H9 (cell line): ENCODE results near the gene ST8SIA2. TPM values are rescaled to one million over a fixed set of nuclear protein-coding genes. Genes with fewer than 3 reads are reported as not detected.

Experiments used
- DNase-seq: peaks from one replicate; pipeline ENCODE4 v3.0.0-alpha.2; 2017
- H2AFZ ChIP-seq: one replicate; pipeline ENCODE4 v1.6.1; 2013; ENCODE audit warnings: mild to moderate bottlenecking, low read length, control low read depth, moderate library complexity
- H2AK5ac ChIP-seq: 2 replicates; pipeline ENCODE4 v1.6.1; 2013; ENCODE audit warnings: low read length, control low read depth, mixed read lengths; ENCODE audit not compliant: insufficient read length
- H2BK120ac ChIP-seq: one replicate; pipeline ENCODE4 v1.6.1; 2013; ENCODE audit warnings: low read depth, mild to moderate bottlenecking, low read length, control low read depth, inconsistent platforms; ENCODE audit not compliant: poor library complexity, severe bottlenecking
- H2BK12ac ChIP-seq: 2 replicates; pipeline ENCODE4 v1.6.1; 2013; ENCODE audit warnings: low read length, control low read depth, mixed read lengths, low read depth; ENCODE audit not compliant: insufficient read length
- H2BK15ac ChIP-seq: 2 replicates; pipeline ENCODE4 v1.6.1; 2013; ENCODE audit warnings: low read depth, low read length, control low read depth
- H2BK20ac ChIP-seq: one replicate; pipeline ENCODE4 v1.6.1; 2013; ENCODE audit warnings: low read depth, mild to moderate bottlenecking, low read length, control low read depth, inconsistent platforms; ENCODE audit not compliant: poor library complexity, severe bottlenecking
- H2BK5ac ChIP-seq: 2 replicates; pipeline ENCODE4 v1.6.1; 2013; ENCODE audit warnings: low read length, control low read depth, mixed read lengths; ENCODE audit not compliant: insufficient read length
- H3K14ac ChIP-seq: 2 replicates; pipeline ENCODE4 v1.6.1; 2013; ENCODE audit warnings: low read length, control low read depth; ENCODE audit not compliant: insufficient read depth
- H3K18ac ChIP-seq: 2 replicates; pipeline ENCODE4 v1.6.1; 2013; ENCODE audit warnings: low read depth, mild to moderate bottlenecking, mixed read lengths, low read length, control low read depth; ENCODE audit not compliant: insufficient read length
- H3K23ac ChIP-seq: 2 replicates; pipeline ENCODE4 v1.6.1; 2013; ENCODE audit warnings: low read length, control low read depth, mixed read lengths, low read depth; ENCODE audit not compliant: insufficient read length
- H3K23me2 ChIP-seq: 2 replicates; pipeline ENCODE4 v1.6.1; 2013; ENCODE audit warnings: low read depth, mild to moderate bottlenecking, mixed read lengths, low read length, control low read depth; ENCODE audit not compliant: insufficient read length, poor library complexity, severe bottlenecking
- H3K27ac ChIP-seq: 2 replicates; pipeline ENCODE4 v1.5.1; 2013; ENCODE audit warnings: low read length, control low read depth, mixed read lengths, low read depth; ENCODE audit not compliant: insufficient read length
- H3K27me3 ChIP-seq: 2 replicates; pipeline ENCODE4 v1.6.1; 2013; ENCODE audit warnings: low read length, control low read depth, inconsistent platforms; ENCODE audit not compliant: insufficient read depth
- H3K4ac ChIP-seq: 2 replicates; pipeline ENCODE4 v1.6.1; 2013; ENCODE audit warnings: low read depth, mild to moderate bottlenecking, control low read depth, inconsistent platforms, low read length, moderate library complexity
- H3K4me1 ChIP-seq: 2 replicates; pipeline ENCODE4 v1.6.1; 2013; ENCODE audit warnings: low read length, control low read depth, inconsistent platforms; ENCODE audit not compliant: insufficient read depth
- H3K4me2 ChIP-seq: 2 replicates; pipeline ENCODE4 v1.6.1; 2013; ENCODE audit warnings: low read length, control low read depth, mixed read lengths; ENCODE audit not compliant: insufficient read length, insufficient read depth
- H3K56ac ChIP-seq: 2 replicates; pipeline ENCODE4 v1.6.1; 2013; ENCODE audit warnings: low read depth, mild to moderate bottlenecking, mixed read lengths, low read length, control low read depth; ENCODE audit not compliant: insufficient read length
- H3K79me1 ChIP-seq: 2 replicates; pipeline ENCODE4 v1.6.1; 2013; ENCODE audit warnings: low read depth, mild to moderate bottlenecking, moderate library complexity, low read length, control low read depth, inconsistent platforms; ENCODE audit not compliant: insufficient read depth, poor library complexity, severe bottlenecking
- H3K79me2 ChIP-seq: 2 replicates; pipeline ENCODE4 v1.6.1; 2013; ENCODE audit warnings: low read length, control low read depth, inconsistent platforms; ENCODE audit not compliant: insufficient read depth
- H3K9ac ChIP-seq: 2 replicates; pipeline ENCODE4 v1.6.1; 2013; ENCODE audit warnings: low read length, control low read depth, mixed read lengths; ENCODE audit not compliant: insufficient read length; ENCODE audit errors: extremely low read depth
- H3K9me3 ChIP-seq: one replicate; pipeline ENCODE4 v1.6.1; 2013; ENCODE audit warnings: low read depth, low read length, inconsistent platforms; ENCODE audit not compliant: control insufficient read depth
- H3T11ph ChIP-seq: one replicate; pipeline ENCODE4 v1.6.1; 2013; ENCODE audit warnings: mild to moderate bottlenecking, low read length, control low read depth, inconsistent platforms
- H4K20me1 ChIP-seq: one replicate; pipeline ENCODE4 v1.6.1; 2013; ENCODE audit not compliant: control insufficient read depth, insufficient read length, insufficient read depth
- H4K5ac ChIP-seq: 2 replicates; pipeline ENCODE4 v1.6.1; 2013; ENCODE audit warnings: low read depth, mild to moderate bottlenecking, mixed read lengths, low read length, control low read depth; ENCODE audit not compliant: insufficient read length
- H4K8ac ChIP-seq: replicated peaks from 2 replicates; pipeline ENCODE4 v1.6.1; 2013; ENCODE audit warnings: low read length, control low read depth, mixed read lengths, low read depth; ENCODE audit not compliant: insufficient read length
- H4K91ac ChIP-seq: 2 replicates; pipeline ENCODE4 v1.6.1; 2013; ENCODE audit warnings: low read depth, mild to moderate bottlenecking, moderate library complexity, mixed read lengths, low read length, control low read depth; ENCODE audit not compliant: insufficient read length
- H3K27ac Mint-ChIP-seq, 3 experiments: 2 replicates in 2 of 3; 3 replicates in 1 of 3; pipeline ENCODE4 v1.8.0; 2020 to 2021; ENCODE audit warnings: mixed read lengths in 3 of 3, mild to moderate bottlenecking in 1 of 3, moderate library complexity in 1 of 3
- H3K27me3 Mint-ChIP-seq: 2 replicates; pipeline ENCODE4 v1.8.0; 2021; ENCODE audit warnings: low read depth, mild to moderate bottlenecking, moderate library complexity, mixed read lengths
- H3K36me3 Mint-ChIP-seq, 3 experiments: 2 replicates in 2 of 3; 3 replicates in 1 of 3; pipeline ENCODE4 v1.8.0; 2020 to 2021; ENCODE audit warnings: low read depth in 3 of 3, mixed read lengths in 3 of 3; ENCODE audit not compliant: insufficient read depth in 1 of 3
- H3K4me1 Mint-ChIP-seq, 2 experiments: 2 replicates each; pipeline ENCODE4 v1.8.0; 2020; ENCODE audit warnings: mixed read lengths in 2 of 2
- H3K4me3 Mint-ChIP-seq, 2 experiments: 2 replicates in 1 of 2; 3 replicates in 1 of 2; pipeline ENCODE4 v1.8.0; 2020 to 2021; ENCODE audit warnings: mild to moderate bottlenecking in 2 of 2, mixed read lengths in 2 of 2, moderate library complexity in 1 of 2
- H3K9me3 Mint-ChIP-seq, 2 experiments: 2 replicates in 1 of 2; 3 replicates in 1 of 2; pipeline ENCODE4 v1.8.0; 2020; ENCODE audit warnings: mild to moderate bottlenecking in 2 of 2, mixed read lengths in 2 of 2, moderate library complexity in 1 of 2
- CTCF ChIP-seq: fragments of 200-600 bp; sonication (generic); conservative IDR thresholded peaks from 3 replicates; pipeline ENCODE4 v1.8.0; 2021; ENCODE audit warnings: antibody characterized with exemption, mild to moderate bottlenecking
- WGBS: extraction: QIAGEN DNeasy Blood & Tissue Kit; methylation state at CpG from one replicate; pipeline ENCODE4 v1.1.7; 2013; ENCODE audit warnings: missing lambda C conversion rate, low lambda C conversion rate, mixed read lengths; ENCODE audit not compliant: insufficient read length; ENCODE audit errors: extremely low coverage; 5-methylcytosine and 5-hydroxymethylcytosine counted together
- total RNA-seq: library from RNA; stranded (reverse); gene quantifications from 2 replicates; pipeline ENCODE4 v1.2.1, GENCODE V29; 2021

Gene ST8SIA2
- total RNA-seq, 1 experiment from 2014 or later, result 1.8 TPM

GRCh38 chr15:92400573-92400972 lies 6.9 kb downstream of the ST8SIA2 start:
- Histone ChIP-seq H3K9ac (no peak overlapping the region), H4K91ac (no peak overlapping the region), H3K4me2 (no peak overlapping the region), H2AFZ (no peak overlapping the region), H4K8ac (no peak overlapping the region), H3K4ac (no peak overlapping the region), H3K27me3 (peaks cover 5% of the 10 kb centered on the region; the same call in 1 of the 2 replicates), H2BK15ac (no peak overlapping the region), H3K56ac (no peak overlapping the region), H3K27ac (no peak overlapping the region), H3K14ac (no peak overlapping the region; the same call in 1 of the 2 replicates), H2BK120ac (no peak overlapping the region), H3K79me1 (no peaks in the 10 kb centered on the region), H3K23ac (no peak overlapping the region), H3K18ac (no peak overlapping the region), H3K23me2 (no peaks in the 10 kb centered on the region), H3T11ph (no peak overlapping the region), H3K4me1 (peaks cover under 1% of the 10 kb centered on the region; the same call in 1 of the 2 replicates), H3K79me2 (no peaks in the 10 kb centered on the region), H4K5ac (no peak overlapping the region), H3K9me3 (no peaks in the 10 kb centered on the region), H2BK20ac (no peak overlapping the region), H2BK12ac (no peak overlapping the region), H2AK5ac (no peak overlapping the region), H4K20me1 (no peaks in the 10 kb centered on the region), H2BK5ac (no peak overlapping the region)
- WGBS, result no CpG with 5 or more reads among the region's 8 CpGs
- no peaks in the 10 kb centered on the region; a peak in 1 of 5 replicates for H3K9me3 Mint-ChIP-seq
- no peak overlapping the region for H3K4me3 Mint-ChIP-seq
- TF ChIP-seq CTCF, result no peak
- H3K4me1 Mint-ChIP-seq, result peaks cover 8 to 26% of the 10 kb centered on the region in 2 experiments
- H3K36me3 Mint-ChIP-seq, result peaks cover 0 to 5% (median 0%) of the 10 kb centered on the region in 3 experiments; a peak in 4 of 7 replicates
- no peak for DNase-seq
- peaks cover 44% of the 10 kb centered on the region for H3K27me3 Mint-ChIP-seq
- no peak overlapping the region for H3K27ac Mint-ChIP-seq
